Measurements from ENCODE around the gene HEY2.
"Not testable (repeated sequence)": the region's sequence is repeated elsewhere in the genome, so short reads cannot be mapped to it uniquely, and the experiment has no call there.

HEY2 gene

DNA sequence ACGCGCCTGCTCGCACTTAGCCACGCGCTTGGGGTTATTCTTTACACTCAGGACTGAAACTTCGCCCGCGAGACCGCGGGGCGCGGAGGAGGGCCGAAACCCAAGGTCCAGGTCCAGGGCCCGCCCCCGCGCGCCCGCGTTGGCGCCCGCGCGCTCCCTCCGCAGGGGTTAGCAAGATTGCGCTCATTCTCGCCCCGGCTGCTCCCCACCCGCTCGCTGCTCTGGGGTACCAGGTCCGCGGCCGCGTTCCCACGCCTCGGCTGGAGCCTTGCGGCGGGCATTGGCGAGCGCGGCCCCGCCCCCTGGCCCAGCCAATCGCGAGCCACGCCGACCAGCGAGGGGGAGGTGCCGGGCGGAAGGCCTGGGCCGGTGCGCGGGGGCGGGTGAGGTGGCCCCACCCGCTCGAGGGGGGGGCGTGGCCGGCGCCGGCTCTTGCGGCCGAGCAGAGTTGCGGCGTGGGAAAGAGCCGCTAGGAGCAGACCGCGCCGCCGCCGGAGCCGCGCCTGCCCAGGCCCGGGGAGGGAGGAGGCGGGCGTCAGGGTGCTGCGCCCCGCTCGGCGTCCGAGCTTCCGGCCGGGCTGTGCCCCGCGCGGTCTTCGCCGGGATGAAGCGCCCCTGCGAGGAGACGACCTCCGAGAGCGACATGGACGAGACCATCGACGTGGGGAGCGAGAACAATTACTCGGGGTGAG, at the start of gene HEY2:
Gene HEY2, plus strand, starts transcription at position 460 of the 692 bp plus-strand sequence. Its CDS starts 145 bp downstream, at position 605.
- DNase-seq, result peak; percentile 96

DNA sequence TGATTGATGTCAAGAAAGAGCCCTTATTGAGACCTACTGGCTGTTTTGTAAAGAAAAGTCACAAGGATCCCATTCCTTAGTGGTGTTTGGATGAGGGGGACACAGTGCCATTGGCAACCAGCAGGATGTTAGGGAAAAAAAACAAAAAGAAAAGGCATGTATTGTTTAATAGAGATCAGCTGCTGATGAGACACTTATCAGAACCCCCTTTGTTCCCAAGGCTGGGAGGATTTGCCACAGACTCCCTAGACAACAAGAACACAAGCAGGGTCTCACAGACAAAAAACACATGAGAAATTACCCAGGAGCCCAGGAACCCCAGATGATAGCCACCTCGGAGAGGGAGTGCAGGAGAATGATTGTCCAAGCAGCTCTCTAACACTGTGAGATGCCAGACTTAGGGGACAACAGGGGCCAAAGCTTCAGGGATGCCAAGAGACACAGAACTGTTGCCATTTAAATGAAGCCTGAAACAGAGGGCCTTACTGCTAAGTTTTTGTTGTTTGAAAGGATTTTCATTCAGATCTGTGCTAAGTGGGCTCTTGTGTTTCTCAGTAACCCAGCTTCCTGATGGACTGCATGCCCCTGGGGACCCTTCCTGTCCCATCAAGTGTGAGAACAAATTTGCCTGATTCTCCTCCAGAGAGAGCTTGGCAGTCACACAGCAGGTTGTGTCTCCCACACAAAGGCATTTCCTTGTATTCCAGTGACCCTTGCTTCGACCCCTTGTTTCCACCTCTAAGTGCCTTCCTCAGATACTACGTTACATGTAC, 48.7 kb upstream of the HEY2 start:
- no peak for DNase-seq

GRCh38 chr6:125701354-125701668, 48.1 kb upstream of the HEY2 start:
- no peak for DNase-seq

DNA sequence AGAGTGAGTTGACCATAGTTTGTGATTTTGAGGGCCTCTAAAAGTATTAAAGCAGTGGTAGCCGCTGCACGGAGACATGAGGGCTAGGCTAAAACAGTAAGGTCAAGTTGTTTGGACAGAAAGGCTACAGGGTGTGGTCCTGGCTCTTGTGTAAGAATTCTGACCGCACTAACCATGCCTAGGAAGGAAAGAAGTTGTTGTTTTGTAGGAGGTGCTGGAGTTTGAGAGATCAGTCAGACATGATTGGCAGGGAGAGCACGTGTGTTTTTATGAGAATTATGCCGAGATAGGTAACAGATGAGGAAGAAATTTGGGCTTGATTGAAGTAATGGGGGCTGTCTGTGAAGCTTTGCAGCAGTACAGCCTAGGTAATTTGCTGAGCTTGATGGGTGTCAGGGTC, 45.5 kb upstream of the HEY2 start:
- not testable (repeated sequence) for DNase-seq

DNA sequence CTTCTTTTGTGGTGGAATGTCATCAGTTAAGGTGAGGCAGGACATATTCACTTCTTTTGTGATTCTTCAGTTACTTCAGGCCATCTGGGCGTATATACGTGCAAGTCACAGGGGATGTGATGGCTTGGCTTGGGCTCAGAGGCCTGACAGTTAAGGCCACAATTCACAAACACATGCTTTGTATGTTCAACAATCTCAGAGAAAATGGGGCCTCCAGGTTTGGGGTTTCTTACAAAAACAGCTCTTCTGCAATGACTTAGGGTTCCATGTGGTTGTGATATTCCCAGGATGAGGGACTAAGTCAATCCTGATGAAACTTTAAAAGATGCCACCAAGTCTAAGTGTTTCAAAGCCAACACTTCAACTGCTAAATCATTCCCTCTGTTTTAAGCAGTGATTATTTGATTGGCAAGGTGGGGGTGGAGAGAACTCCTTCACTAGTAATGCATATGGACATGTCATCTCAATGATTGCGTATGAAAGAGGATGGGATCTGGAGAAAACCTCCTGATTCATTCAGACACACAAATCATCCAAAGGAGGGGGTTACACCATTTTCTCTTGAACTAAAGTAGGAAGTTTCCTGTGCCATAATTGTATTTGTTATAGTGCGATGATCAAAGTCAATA, 41.7 kb upstream of the HEY2 start:
- no peak for DNase-seq

DNA sequence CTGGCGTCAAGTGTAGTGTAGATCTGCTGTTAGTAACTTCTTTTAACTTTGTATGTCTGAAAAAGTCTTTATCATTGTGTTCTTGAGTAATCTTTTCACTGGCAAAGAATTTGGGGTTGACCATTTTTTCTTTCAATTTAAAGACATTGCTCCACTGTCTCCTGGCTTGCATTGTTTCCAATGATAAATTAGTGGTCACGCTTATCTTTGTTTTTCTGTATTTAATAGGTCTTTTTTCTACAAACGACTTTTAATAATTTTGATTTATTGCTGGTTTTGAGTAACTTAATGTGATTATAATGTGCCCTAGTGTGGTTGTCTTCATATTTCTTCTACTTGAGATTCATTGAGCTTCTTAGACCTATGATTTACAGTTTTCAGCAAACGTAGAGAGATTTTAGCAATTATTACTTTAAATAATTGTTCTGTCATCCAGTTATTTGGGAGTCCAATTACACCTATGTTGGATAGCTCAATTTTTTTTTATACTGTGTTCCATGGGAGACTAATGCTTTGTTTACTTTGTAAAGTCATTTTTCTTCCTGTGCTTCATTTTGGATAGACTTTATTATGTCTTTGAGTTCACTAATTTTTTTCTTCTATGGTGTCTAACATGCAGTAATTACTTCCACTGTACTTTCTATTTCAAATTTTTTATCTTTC, 38.3 kb upstream of the HEY2 start:
- DNase-seq, result no peak

GRCh38 chr6:125714441-125715090, 34.9 kb upstream of the HEY2 start:
- no peak for DNase-seq

DNA sequence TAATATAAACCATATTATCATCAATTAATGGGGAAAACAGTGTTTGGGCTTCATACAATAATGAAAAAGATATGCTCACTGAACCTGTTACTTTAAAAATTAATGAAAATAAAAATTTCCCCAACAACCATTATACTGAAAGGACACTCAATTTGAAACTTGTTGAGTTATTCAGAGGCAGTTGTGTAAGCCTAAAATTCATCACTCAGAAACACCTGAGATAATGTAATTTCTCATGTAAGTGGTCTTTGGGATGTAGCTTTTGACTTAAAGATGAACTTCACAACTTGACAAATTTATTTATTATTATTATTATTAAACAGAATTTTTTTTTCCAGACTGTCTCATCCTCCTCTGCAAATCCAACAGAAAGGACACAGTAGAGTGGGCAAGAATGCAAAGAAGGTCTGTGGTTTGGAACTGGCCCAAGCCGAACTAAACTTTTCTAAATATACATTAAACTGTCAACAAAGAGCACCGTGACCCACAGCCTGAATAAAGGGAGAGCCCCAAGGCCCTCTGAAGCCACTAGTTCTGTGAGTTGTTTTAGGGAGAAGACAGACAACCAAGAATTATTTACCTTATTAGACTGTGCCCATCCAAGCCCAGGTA, 32.2 kb upstream of the HEY2 start:
- no peak for DNase-seq

- DNase-seq, result no peak
These were observed 31.3 kb upstream of the HEY2 start for GRCh38 chr6:125718109-125718508.

GRCh38 chr6:125722886-125723285, 26.5 kb upstream of the HEY2 start:
- DNase-seq, result no peak

- no peak for DNase-seq
These were observed 22.2 kb upstream of the HEY2 start for GRCh38 chr6:125727216-125727615.

DNA sequence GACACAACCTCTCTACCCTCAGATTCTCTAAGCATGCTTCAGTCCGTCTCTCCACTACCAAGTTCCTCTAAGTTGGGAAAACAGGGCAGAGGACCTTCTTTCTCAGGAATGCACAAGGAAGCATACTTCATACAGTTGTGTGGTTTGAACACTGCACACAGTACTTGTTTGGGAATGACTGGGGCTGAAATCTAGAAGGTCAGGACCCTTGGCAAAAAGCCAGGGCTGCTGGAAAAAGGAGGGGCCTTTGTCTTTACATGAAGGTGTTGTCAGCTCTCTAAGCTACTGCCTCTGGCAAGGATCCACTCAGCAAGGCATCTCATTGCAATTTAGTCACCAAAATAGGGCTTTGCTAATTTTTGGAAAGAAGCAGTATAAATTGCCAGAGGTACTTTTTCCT, 20.7 kb upstream of the HEY2 start:
- DNase-seq, result peak; percentile 79

GRCh38 chr6:125729983-125730382, 19.4 kb upstream of the HEY2 start:
- no peak for DNase-seq

- no peak for DNase-seq
These were observed 17.0 kb upstream of the HEY2 start for GRCh38 chr6:125732398-125732797.

DNA sequence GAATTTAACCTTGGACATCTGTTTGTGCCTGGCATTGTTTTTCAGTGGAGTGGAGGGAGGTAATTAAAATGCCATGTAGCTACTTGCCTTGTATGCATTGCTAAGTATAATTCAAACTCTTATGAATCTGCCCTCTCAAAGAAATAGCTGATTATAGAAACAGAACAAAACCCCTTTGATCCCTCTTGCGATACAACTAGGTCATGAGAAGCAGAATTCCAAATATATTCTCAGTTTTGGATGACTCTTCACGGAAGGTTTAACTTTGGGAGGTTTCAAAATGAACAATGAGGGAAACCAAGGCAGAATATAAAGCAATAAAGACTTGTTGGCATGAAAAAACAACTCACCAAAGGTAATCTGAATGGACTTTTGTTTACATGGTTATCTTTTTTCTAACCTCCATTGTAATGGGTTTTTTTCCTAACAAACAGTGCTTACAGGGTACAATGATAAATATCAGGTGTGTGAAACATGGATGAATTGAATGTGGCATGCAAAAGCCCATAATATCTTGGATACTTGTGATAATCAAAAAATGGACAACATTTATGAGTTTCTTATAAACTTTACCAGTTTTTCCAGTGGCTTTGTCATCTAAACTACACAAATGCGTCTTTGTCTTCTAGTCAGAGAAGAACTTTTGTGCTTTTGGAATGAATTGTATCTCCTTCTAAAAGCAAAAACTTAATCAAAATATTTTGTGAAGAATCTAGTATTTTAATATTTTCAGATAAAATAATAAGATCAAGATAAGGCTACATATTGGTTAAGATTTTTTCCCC, 15.7 kb upstream of the HEY2 start:
- DNase-seq, result no peak

DNA sequence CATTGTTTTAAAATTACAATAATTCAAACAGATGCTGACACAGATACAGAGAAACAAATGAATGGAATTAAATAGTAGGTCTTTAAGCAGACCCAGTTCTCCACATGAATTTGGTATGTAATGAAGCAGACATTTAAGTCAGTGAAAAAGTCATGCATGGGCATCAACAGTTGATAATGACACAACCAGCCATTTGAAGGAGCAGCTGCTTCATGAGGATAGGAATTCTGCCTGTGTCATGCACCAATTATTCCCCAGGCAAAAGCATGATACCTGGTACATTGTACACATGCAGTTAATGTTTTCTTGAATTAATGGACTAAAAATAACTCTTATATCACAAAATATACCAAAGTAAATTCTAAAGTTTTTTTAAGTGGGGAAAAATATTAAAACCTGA, 11.2 kb upstream of the HEY2 start:
- DNase-seq, result no peak

DNA sequence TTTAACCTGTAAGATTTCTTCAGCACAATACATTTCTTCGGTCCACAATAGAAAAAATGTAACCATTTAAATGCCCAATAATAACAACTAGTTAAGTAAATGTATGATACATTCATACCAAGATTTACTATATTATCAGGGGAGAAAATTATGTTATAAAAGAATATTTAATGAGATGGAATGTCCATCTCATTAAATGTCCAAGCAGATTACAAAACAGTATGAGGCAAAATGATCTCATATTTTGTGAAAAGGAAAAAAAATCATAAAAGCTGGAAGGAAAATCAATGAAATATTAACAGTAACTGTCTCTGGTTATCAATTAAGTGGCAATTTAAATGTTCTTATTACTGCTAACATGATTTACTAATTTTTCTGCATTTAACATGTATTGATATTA, 10.1 kb upstream of the HEY2 start:
- no peak for DNase-seq

DNA sequence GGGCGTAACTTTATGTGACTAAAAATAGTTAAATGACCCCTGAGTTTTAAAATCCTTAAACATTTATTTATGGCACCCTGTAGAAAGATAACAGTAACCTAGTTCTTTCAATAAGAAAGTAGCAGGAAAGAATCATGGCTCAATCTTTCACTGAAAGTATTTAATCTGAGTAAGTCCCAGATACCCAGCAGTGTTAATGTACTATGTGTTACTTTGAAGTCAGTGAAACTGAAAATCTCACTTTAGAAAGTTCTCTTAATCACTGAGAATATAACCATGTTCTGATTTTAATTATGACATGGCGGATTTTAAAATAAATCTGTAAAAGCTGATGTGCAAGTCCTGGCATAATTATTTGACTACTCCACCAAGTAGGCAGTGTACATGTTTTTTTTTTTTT, 8.1 kb upstream of the HEY2 start:
- DNase-seq, result no peak

- DNase-seq, result no peak
These were observed 7.4 kb upstream of the HEY2 start for GRCh38 chr6:125742024-125742423.

DNA sequence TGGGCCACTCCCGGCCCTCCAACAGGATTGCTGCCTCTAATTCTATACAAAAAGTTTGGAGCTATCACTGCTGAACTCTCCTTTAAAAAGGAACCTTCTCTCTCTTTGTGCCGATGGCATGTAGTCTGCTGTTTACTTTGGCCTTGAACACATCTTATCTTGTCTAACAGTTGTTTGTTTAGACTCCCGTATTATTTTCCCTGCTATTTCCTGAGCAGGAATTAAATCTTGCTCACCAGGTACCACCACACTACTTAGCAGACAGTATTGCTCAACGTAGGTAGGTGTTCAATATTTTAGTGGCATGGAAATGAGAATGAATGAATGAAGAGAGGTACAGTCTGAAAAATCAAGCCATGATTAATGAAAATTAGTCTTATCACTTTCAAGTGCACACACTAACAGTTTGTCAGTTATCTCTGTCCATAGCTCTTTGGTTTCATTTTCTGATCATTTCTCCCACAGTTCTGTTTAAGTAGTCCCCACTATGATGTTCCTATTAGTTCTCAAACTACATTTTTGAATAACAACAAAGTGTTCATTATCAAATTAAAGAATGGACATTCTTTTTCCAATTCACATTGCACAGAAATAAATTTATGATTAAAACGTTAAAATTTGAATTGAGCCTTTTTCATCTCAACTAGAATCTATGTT, 6.8 kb upstream of the HEY2 start:
- DNase-seq, result no peak

DNA sequence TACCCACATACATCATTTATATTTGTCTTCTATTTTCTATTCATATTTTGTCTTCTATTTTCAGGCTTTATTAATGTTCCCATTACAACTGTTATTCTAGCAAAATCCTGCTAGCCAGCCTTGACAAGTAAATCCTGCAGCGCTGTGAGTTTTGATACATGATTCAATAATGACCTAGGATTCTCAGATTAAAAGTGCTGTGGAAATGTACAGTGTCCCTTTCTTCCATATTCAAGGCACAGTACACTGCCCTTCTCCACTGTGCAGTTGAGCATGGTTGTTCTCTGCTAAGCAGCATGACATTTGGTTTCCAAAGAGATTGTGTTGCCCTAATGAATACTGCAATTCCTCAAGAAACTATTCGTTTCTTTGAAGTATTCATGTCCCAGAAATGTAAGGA, 5.8 kb upstream of the HEY2 start:
- no peak for DNase-seq
